Retinal pigment epithelial cell (primary cell): ENCODE data around the gene HPS1.

ENCODE experiments used
- DNase-seq: peaks from one replicate; pipeline ENCODE4 v3.0.0-alpha.2; 2010; ENCODE audit warnings: low read depth
- H3K4me3 ChIP-seq: 2 replicates; pipeline ENCODE4 v1.5.1; 2011; ENCODE audit warnings: mild to moderate bottlenecking, low read length, control low read depth, moderate library complexity
- CTCF ChIP-seq: conservative IDR thresholded peaks from 2 replicates; pipeline ENCODE4 v1.5.1; 2011; ENCODE audit warnings: low read depth, low read length, control low read depth, inconsistent platforms

The HPS1 gene

GRCh38 chr10:98373260-98374040, 73.3 kb downstream of the HPS1 start:
- H3K4me3 ChIP-seq = no peak overlapping the region
- TF ChIP-seq CTCF = no peak

GRCh38 chr10:98370831-98371820, 75.6 kb downstream of the HPS1 start:
- H3K4me3 ChIP-seq = no peak overlapping the region
- DNase-seq = no peak
- TF ChIP-seq CTCF = no peak

More at GRCh38 chr10:98373260-98374040, 73.3 kb downstream of the HPS1 start:
- no peak for DNase-seq

GRCh38 chr10:98369801-98370200, 76.9 kb downstream of the HPS1 start:
- no peak for TF ChIP-seq CTCF
- DNase-seq = no peak
- no peak overlapping the region for H3K4me3 ChIP-seq

GRCh38 chr10:98368644-98369043, 78.1 kb downstream of the HPS1 start:
- DNase-seq = no peak
- no peak for TF ChIP-seq CTCF
- H3K4me3 ChIP-seq = no peak overlapping the region

- TF ChIP-seq CTCF = no peak
- no peak overlapping the region for H3K4me3 ChIP-seq
- peak; percentile 18 for DNase-seq
These were observed 78.9 kb downstream of the HPS1 start for GRCh38 chr10:98367604-98368451.
